Activated CD4-positive, CD25-positive, alpha-beta regulatory T cell treated with anti-CD3 and anti-CD28 coated beads, Interleukin-2, amount 50 U/mL, for 16 hours (primary cell): ENCODE data around the gene CA12.

Source experiments
- DNase-seq: peaks from one replicate; pipeline ENCODE4 v3.0.0-alpha.2; 2020; ENCODE audit warnings: low read depth, low spot score

The CA12 gene

DNA sequence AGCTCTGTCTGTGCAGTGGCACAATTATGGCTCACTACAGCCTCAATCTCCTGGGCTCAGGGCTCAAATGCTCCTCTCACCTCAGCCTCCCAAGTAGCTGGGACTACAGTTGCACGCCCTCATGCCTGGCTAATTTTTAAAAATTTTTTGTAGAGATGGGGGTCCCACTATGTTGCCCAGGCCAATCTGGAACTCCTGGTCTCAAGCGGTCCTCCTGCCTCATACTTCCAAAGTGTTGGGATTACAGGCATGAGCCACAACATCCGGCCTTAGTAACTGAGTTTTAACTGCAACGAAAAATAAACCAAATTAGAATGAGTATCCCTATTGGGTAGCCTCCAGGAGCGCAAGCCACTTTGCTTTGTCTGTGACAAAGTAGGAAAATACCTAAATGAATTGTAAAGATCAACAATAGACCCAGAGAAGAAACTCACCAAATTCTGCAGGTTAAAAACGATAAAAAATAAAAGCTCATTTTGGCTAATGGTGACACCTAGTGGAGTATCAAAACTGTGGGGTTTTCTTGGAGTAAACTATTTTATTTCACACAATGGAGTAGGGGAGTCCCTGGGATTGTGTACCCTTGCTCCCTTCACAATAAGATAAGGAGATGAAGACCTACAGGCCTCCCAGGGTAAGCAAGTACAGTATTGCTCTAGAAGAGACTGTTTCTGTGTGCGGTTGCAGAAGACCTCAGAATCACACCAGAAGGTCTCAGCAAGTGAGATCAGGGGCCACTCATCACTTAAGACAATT is 21.0 kb upstream of the CA12 start:
- DNase-seq = no peak

DNA sequence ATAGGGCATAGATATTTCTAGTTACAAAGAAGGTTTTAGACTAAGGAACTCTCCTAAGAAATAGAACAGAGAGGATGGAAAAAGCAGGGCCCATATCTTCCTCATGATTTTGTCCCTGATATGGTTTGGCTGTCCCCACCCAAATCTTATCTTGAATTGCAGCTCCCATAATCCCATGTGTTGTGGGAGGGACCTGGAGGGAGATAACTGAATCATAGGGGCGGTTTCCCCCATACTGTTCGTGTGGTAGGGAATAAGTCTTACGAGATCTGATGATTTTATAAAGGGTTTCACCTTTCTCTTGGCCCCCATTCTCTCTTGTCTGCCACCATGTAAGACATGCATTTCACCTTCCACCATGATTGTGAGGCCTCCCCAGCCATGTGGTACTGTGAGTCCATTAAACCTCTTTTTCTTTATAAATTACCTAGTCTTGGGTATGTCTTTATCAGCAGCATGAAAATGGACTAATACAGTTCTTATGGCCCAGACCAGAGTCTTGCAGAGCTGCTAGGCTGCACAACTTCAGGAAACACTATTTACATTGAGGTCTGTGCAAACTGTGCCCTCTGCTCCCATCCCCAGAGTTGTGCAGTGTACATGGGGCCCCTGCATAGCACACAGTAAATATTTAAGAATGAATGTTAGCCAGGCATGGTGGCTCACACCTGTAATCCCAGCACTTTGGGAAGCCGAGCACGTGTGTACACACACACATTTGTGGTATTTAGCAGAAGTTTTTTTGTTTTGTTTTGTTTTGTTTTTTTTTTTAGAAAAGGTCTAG is 20.3 kb upstream of the CA12 start:
- no peak for DNase-seq

DNA sequence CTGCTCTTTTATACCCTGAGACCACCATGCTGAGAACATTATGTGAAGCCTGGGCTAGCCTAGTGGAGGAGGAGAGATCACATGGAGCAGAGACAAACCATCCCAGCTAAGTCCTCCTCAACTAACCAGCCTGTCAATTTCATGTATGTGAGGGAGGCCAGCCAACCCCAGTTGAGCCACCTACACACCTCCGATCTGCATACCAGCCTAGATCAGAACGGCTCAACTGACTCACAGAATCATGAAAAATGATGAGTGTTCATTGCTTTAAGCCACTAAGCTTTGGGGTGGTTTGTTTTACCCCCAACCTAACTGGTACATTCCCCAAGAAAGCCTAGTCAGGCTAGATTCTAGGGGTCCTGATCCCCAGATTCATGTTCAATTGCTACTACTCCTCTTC is 19.4 kb upstream of the CA12 start:
- no peak for DNase-seq

DNA sequence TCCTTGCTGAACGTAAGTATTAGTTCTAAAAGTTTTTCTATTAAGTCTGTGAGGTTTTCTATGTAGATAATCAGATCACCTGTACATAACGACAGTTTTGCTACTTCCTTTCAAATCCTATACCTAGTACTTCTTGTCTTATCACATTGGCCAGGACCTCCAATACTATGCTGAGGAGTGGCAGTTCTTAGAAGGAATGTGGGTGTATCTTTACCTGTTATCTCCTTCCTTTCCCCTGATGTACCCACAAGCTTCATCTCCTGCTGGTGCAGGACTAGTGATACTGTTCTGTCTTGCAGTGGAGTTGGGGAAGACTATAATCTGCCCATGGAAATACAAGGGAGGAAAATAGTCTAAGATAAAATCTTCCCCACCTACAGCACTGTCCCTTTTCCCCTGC is 16.8 kb upstream of the CA12 start:
- DNase-seq = no peak

DNA sequence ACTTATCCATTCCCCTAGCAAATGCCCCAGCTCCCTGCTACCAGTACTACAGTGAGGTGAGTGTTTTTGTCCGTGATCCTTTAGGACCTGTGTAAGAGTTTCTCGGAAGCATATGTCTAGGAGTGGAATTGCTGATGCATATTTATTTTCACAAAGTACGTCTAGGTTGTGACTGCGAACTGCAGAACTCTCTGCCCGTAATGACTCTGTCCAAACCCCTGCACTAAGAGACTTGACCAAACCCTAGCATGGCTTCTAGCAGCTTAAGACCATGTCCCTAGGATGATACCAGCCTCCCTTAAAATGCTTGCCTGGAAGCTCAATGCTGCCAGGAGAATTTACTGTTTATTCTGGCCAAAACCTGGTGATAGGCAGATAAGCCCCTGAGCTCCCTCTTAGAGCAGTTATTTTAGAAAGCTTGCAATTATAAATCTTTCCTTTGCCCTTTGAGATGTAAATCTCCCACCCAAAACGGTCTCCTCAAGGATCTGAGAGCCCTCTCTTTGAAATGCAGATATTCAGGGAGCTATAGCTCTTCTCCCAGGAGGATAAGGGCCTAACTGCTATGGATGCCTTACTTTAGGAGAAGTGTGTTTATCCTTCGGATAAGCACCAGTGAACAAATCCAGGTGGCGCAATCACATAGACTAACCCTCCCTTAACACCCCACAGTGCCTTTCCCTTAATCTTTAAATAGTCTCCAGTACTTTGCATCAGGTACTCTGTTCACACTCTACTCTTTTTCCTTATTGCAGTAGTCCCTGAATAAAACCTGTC is 14.7 kb upstream of the CA12 start:
- DNase-seq = no peak

DNA sequence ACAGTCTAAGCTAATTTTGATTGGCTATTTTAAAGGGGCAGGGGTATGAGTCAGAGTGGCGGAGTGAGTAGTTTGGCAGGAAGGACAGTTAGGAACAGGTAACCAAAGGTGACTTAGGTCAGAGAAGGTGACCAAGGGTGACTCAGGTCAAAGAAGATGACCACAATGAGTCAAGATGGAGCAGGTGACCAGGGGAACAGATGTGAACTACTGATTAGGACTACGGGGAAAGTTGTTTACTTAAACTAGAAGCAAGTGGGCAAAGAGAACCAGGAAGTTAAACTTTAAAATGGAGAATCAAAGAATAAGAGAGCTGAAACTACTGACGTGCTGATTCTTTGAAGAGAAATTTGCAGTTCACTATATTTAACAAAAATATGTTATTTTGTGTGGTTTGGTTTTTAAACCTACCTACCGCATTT is 14.1 kb upstream of the CA12 start:
- no peak for DNase-seq

DNA sequence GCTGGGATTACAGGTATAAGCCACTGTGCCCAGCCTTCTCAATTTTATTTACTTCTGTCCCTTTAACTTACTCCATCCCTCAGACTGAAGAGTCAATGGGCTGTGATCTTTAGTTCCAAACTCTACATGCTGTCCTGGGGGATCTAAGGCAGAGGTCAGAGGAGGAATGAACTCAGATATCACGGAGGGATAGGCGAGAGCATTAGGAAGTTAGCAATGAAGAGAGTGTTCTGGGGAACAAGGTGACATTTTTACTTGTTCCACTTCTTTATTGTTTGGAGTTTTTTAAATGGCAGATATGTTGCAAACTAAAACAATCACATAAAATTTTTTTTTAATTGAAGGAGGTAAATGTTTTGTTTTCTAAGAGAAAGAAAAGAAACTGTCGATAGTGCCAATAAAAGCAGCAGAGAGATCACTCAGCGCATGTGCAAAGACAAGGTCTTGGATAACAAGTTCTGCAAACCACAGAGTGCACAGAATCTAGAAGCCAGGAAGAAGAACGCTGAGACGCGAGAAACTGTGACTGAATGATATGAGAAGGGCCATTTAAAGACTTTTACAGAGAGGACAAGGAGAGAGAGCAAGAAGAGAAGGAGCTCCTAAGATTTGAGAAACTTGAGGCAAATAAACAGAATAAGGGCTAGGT is 10.8 kb upstream of the CA12 start:
- no peak for DNase-seq

DNA sequence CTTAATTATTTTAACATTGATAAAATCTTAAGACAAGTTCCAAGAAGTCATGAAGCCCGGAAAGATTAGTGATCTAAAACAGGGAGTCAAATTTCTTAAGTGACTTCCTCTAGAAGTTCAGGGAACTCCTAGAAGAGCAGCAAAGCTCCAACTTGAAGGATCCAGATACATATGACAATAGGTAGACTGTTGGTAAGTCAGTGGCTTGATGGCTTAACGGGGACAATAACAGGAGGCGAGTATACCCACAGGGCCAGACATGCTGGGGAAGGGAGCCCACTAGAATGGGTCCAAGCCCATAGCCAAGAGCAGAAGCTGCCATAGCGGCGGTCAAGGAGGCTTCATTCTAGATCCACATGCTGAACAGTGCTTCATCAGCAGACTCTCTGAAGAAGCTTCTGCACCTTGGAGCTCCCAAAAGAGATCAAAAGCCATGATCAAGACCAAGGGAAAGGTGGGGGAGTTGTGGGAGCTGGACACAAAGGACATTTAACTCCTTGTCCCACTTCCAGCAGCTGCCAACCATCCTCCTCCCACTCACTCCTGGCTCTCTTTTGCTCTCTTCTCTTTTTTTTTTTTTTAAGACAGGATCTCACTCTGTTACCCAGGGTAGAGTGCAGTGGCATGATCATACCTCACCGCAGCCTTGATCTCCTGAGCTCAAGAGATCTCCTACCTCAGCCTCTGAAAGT is 10.2 kb upstream of the CA12 start:
- no peak for DNase-seq

DNA sequence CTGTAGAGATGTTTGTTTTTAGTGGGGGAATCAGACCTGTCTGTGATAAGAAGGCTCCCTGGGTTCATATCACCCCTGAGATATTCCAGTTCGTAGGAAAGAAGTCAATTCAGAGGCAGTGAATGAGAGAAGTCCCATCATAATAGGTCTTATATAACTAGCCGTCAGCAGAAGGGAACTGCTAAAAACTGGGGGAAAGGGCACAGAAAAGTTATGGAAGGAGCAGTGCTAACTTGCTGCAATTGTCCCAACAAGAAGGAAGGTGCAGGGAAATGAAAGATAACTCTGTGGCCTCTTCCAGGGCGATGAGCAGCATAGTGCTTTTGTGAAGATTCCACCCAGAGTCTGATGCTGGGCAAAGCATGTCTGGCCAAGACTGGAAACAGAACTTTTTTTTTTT is 9.0 kb upstream of the CA12 start:
- DNase-seq = no peak

DNA sequence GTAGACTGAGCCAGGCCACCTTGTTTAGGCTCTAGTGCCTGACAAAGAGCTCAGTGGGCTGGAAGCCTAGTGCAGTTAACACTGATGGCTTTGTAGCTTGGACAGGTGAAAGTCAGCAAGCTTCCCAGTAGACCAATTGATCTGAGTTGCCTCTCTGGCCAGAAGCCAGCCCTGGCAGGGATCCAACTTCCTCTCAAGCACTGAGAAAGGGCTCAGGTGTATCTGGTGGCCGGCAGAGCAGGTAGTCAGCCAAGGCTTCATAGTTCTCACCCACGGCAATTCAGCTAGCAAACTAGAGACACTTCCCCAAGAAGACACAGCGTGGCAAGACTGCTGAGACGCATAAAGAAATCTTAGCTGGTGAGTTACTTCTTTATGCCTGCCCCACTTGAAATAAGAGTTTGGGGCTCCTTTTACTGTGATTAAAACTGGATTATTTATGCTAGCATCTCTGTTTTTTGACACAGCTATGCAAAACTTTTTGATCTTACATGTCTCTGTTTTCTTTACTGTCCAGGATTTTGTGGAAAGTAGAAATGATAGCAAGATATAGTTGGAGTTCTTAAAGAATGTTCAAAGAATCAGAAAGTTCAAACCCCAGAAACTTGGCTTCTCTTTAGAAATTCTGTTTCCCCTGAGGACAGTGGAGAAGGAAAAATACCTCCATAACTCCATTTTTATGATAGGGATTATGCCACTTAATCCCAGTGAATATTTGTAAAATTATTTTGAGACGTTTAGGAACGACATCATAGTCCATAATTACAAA is 8.4 kb upstream of the CA12 start:
- DNase-seq = no peak

DNA sequence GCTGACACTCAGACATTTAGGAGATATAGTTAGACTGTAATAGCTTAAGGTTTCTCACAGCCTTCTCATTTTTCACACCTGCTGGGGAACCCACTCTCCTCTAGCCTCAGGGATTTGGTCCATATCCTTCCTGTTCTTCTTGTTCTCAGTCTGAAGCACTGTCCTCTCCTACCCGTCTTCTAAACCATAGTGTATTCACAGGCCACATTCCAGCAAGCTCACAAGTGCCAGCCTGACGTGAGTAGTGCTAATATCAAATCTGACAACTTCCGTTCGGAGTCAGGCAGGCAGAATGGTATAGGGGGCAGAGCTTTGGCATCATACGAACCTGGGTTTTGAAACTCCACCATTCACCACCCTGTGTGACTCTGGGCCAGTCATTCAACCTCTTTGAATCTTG is 6.9 kb upstream of the CA12 start:
- no peak for DNase-seq

DNA sequence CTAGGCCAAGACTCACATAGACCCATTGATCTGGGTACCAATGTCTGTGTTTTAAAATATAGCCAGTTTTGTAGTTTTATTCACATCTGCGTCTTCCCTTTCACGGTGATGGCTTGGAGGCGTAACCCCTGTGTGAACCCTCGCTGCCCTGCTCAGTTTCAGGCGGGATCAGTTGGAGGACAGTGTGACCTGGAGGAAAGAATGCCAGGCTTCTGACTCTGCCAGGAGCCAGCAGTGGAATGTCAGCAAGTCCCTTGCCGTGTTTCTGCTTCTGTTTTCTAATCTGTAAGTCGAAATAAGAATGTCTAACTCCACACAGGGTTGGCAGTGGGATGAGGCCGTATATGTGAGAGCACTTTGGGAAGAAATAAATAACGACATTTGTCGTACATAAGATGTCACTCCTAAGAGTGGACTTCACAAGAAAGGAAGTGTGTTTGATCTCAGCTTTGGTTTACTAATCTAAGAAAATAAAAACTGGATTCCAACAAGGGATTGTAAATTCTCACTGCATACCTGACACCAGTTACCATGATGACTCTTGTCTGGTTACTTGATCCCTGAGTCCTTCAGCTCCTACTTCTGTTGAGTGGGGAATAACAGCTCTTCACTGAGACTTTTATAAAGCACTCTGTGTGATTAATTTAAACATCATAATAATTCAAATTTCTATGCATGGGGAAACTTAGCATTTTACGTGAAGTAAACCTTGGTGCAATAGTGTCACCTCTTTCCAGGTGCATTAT is 6.3 kb upstream of the CA12 start:
- DNase-seq = no peak

DNA sequence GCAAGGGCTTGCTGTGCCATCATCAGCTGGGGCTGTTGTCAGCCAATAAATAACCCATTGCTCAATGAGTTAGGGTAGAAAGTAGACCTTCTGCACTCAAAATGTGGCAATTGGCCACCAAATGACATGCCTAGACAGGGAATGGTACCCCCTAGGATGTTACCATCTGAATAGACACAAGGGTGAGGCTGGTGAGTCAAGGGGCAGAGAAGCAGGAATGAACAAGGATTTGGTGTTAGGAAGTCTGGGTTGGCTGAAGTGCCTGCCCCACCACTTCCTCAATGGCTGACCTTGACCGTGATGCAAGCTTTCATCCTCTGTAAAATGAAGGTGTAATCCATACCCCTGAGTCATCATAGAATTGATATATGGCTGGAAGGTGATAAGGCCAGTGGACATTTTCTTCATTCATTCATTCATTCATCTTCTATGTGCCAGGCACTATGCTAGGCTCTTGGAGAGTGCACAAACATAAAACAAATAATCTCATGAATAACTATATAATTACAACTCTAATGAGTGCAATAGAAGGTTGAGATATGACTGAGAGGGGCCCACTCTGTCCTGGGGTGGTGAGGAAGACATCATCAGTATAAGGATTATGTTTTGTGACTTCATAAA is 4.4 kb upstream of the CA12 start:
- DNase-seq = no peak

DNA sequence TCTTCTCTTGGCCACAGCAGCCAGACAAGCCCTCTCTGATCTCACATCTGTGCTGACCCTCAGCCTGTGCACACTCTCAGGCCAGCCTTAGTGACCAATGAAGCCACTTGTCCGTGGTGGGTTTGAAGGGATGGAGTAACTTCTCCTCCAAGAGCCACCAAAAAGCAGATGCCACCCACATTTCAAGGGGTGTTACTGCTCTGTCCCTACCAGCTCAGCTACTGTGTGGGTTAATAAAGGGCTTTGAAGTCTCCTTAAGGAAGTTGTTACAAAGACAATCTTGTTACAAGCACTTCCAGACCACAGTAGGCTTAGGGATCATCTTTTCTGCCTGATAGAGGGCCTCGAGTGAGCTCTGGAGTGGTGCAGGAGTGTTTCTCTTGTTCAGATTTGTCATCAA is 3.3 kb upstream of the CA12 start:
- DNase-seq = no peak

DNA sequence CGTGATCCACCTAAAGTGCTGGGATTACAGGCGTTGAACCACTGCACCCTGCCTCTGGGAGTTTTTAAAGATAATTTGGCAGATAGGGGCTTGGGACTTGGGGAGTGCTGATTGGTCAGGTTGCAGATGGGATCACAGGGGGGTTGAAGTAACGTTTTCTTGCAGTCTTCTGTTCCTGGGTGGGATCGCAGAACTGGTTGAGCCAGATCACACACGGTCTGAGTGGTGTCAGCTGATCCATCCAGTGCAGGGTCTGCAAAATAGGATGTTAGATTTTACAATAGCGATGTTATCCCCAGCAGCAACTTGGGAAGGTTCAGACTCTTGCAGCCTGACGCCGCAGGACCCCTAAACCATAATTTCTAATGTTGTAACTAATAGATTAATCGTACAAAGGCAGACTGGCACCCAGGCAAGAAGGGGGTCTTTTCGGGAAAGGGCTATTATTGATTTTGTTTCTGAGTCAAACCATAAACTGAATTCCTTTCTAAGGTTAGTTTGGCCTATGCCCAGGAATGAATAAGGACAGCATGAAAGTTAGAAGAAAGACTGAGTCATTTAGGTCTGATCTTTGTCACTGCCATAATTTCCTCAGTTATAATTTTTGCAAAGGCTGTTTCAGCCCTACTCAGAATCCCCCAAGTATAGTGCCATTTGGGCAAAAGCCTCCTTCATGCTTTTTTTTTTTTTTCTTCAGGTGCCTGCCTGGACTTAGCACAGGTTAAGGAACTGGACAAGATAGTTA is 1.5 kb upstream of the CA12 start:
- DNase-seq = no peak

DNA sequence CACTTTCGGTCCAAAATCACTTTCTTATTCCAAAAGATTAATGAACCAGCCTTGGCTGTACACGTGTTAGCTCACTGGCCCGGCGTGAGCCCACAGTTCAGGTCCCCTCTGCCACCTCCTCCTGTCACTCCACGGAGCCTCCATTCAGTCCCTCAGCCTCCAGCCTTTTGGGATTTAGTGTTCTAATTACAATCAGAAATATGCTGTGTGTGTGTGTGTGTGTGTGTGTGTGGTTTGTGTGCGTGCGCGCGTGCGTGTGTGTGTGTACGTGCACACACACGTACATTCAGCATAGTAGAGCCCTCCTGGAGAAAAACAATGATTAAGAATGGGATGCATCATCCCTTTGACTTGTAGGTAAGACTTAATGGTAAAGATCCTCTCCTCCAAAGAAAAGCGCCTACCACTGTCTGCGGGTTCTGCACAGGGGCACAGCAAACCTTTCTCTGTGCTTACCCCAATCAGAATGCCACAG is 801 bp downstream of the CA12 start:
- DNase-seq = no peak

DNA sequence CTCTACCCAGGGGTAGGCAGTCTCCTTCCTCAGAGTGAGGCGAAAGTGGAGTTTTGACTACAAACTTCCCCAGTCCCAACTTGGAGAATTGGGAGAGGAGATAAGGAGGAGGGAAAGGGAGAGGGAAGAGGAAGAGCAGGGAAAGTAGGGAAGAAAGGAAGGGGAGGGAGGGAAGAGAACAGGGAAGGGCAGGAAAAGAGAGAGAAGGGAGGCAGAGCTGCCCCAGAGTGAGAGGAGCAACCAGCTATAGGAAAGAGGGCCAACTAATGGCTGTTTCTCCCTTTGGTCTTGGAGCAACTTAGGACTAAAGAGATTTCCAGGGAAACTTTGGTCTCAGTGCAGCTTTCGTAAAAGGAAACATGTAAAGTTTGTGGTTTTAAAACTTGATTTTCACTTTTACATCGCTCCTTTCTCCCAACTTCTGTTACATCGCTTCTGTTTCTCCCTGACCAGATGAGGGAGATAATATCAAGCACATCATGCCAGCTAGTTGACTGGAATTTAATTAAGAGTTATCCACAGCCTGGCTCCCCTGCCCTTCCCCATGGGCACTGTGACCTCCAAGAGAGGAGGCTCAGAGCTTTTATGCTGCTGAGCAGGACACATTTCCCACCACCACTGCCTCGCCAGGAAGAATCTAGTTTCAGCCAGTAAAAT is 1.4 kb downstream of the CA12 start:
- no peak for DNase-seq

DNA sequence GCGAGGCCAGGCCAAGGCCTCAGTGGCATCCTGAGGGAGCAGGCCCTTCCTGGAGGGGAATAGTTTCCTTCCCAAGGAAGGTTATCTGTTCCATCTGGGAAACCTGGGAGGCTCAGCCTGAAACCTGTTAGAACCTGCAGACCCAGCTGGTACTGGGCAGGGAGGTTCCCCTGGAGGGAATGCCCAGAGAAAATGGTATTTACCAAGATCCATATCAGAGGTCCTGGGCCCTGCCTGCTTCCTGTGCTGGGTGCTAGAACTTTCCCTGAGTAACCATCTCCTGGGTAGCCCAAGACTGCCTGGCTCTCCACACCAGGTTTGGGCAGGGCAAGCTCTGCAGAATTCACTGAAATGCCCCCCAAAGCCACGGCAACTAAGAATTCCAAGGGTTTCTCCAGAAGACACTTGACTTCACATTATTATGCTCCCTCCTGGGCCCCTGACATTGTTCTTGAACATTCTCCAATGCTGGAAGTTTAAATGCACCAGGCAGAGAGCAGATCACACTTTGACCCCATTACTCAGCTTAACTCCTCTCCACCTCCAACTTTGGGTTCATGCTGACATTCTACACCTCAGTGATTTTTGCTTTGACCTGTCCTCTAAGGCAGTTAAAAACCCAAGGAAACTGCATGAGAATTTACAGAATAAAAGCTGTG is 2.0 kb downstream of the CA12 start:
- DNase-seq = no peak
